Left forelimb (tissue), 1 donor: ENCODE measurements around the gene HOXD9.

Source experiments
- DNase-seq: peaks from one replicate; pipeline ENCODE4 v3.0.0-alpha.2; 2018; ENCODE audit warnings: low spot score

The HOXD9 gene

DNA sequence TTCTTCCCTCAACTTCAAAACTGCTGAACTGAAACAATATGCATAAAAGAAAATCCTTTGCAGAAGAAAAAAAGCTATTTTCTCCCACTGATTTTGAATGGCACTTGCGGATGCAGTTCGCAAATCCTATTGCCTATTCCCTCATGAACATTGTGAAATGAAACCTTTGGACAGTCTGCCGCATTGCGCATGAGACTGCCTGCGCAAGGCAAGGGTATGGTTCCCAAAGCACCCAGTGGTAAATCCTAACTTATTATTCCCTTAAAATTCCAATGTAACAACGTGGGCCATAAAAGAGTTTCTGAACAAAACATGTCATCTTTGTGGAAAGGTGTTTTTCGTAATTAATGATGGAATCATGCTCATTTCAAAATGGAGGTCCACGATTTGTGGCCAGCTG is 15.4 kb downstream of the HOXD9 start:
- no peak for DNase-seq

DNA sequence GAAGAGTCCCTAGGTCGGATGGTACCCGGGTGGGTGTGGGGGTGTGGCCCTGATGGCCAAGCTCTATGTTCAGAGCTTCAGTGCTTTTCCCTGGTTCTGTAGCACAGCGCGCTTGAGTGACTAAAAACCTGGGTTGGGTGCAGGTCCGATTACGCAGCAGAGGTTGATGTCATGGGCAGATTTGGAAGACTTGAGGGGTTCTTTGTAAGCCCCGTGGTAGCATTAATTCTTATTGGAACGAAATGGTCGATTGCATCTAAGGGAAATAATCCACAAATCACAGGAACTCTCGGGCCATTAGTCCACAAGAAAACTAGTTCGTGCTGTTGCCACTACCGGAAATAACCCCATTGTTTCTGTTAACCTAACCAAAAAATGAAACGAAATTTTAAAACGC is 16.0 kb downstream of the HOXD9 start:
- peak; percentile 63 for DNase-seq

DNA sequence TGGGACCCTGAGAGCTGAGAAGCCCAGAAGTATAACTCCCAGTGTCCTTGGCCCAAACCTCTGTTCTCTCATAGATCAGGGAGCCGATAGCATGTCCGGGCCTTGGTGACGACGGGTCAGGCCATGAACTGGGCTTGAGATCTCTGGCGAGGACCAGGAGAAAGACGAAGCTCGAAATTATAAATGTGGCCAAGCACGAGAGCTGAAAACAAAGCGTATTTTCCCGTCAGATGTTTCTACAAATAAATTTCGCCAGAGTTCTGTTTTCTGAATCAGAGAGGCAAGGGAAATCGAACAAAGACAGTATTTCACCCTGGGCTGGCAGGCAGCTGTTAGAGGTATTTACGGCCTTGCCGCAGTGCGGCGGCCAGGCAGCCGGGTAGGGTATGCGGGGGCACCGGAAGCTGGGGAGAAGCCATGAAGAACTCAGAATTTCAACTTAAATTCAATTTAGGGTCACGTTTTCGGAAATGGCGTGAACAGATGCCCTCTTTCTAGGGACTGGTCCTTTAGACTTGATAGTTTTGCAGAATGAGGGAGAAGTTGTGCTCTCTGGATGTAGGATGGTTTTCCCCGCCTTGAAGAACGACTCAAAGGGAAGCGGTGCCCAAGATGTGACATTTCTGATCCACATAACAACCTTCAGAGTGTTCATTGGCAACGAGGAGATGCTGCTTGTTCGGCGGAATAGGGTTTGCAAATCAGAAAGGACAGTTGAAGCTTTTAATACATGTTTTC is 16.6 kb downstream of the HOXD9 start:
- peak; percentile 70 for DNase-seq

DNA sequence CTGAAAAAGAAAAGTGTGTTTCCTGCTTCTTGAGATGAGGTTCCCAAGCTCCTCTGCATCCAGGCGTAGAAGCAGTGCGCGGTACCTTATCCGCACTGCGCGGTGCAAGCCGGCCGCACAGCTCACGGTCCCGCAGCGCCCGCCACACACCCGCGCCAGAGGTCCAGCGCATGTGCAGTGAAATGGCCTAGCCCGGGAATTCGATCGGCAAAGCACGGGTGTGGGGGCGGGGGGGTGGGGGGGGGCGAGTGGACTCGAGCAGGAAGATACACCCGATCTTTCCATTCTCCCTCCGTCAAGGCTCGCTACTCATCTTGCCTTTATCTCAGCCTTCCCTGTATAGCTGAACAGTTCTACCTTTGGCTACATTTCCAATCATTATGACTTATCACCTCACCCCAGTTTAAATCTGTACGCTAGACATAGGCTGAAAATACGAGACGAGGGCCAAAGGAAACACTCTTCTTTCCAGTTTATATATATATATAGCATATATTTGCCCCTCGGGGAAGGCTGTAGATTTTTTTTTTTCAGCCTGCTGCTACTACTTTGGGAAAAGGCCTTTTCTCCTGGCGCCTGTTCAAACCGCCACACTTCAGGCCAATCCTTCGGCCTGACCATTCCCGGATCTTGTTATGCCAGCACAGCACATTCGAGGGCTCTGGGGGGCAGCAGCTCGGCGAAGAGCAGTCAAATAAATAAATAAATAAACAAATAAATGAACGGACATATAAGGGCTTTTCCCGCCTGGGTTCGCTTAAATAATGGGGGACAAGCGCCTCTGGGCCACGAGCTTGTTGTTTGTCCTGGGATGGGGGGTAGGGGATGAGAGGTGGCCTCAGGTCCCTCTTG is 17.4 kb downstream of the HOXD9 start:
- peak; percentile 83 for DNase-seq

DNA sequence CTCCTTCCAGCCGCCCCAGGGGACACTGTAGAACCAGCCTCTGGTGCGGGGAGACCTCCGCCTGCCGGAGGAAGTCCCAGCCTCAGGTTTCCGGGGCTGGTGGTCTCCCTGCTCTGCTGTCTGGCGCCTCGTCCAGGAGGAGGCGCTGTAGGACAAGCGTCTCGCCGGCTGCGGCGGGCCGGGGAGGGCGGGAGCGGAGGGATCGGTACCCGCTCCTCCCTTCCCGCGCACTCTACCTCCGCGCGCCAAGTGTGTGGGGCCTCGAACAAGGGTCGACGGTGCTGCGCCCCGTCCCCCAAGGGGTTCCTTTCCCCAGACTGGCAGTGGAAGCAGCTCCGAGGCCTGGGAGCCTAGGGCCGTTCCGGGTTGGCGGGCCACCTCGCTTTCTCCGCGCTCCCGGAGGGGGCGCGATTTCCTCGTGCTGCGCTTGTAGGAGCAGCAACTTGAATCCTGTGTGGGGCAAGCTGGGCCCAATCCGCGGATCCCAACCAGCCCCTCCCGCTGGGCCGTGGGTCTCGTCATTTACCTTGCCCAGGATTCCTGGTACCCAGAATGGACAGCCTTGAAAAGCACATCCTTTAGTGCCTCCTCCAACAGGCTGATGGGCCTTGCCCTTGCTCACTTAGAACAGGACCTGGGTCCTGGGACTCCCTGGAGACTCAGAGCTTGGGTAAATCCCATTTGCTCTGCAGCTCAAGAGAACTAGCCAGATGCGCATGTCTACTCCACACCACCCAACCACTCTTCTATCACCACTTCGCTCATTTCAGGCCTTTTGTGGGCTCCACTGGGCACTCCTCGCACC is 18.2 kb downstream of the HOXD9 start:
- peak; percentile 92 for DNase-seq

DNA sequence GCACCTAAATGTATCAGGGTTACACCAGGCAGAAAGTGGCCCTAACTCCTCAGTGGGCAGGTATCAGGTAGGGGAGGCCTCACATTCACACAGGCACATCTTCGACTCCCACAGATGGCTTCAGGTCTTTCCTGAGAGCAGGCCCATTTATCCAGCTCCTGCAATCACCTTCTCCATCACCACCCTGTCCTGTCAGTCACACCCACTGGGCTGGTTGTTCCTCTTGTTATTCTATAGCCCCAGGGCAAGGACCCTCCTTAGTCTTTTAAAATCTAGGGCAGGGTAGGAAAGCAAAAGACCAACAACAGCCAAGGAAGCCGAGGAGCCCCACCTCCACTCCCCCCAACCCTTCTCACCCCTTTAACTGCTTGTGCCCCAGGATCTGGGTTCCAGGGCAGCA is 19.8 kb downstream of the HOXD9 start:
- DNase-seq, result no peak

DNA sequence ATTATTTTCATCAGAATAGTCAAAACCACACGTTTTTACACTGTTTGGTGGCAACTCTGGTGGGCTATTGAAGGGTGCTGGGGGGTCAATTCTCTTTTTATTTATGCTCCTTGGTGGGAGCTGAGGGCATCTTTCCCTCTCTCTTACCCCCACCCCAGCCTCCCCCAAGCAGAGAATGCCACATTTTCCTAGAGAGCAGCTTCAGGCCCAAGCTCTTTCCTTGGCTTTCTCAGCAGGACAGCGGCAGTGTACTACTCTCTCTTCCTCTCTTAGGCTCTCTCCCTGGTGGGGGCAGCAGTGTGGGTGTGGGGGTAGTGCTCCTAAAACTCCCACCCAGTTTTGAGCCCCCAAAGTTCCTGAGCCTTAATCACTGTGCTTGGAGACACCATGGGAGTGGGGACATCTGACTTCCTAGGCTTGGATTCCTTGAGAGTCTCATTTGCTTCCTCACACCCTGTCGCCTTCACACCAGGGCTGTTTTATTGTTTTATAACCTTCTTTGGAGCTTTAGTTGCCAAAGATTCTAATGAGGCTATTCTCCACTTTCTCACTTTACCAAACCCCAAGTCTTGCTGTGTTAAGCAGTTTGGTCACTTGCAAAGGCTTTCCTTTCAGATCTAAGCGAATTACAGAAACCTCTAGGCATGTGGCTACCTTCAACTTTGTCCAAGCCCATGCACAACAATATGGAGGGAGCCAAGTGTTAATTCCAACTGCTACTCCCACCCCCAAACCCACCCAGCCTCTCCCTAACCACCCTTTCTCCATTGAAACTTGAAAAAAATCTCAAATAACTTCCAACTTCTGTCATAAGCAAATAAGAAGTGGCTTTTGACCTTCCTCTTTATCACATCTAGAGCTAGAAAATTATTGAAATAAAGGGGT is 22.8 kb downstream of the HOXD9 start:
- no peak for DNase-seq

DNA sequence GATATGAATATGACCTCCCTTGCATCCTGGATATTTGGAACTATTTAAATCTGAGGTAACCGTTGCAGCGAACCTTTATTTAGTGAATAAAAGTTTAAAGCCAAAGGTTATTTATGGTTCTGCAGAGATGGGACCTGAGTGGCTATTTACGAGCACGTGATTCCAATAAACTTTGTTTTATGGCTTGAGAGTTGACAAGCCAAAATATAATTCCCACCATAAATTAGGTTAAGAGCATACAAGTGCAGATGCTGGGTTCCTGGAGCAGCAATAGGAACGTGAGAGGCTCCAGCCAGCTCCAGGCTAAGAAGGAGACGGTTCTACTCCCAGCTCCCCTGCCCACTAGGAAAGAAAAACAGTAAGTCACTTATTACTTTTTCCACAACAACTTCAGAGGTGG is 23.6 kb downstream of the HOXD9 start:
- DNase-seq, result no peak

DNA sequence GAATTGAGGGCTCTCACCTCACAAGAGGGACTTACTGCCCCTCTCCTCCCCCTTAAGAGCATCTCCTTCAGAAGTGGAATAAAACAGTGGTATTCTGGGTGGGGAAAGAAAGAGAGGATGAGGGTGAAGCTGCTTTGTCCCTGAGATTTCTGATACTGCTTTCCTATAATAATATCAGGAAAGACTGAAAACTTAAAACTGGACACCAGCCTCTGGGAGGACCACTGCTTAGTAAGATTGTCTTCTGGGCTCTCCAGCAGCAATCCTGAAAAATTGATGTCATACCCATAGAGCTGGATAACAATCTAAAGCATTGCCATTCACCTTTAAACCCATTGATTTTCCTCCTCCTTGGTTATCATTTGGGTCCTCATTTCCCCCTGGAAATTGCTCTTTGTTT is 24.1 kb downstream of the HOXD9 start:
- DNase-seq, result no peak

DNA sequence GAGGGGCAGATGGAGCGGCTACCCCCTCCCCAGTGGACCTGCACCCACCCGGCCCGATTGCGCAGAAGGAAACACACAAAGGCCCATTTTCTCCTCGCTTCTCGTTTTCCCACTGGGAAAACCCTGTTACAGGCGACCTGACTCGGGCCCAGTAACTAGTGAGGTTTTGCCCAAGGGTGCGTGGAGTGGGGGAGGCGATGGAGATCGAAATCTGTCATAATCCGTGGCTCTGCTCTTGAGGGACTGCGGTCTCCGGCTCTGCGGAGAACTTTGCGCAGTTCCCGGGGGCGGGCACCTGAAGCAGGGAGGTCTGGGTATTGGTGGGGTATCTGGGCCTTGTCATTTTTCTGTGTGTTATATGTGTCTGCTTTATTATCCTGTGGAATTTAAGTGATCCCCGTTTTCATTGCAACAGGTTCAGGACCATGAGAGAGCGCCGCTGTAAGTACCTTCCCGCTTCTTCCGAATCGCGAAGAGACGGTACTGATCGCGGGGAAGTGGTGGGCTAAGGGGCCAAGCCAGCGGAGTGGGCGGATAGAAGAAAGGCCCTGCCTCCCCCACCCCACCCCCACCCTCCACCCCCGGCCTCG is 24.8 kb downstream of the HOXD9 start:
- no peak for DNase-seq

DNA sequence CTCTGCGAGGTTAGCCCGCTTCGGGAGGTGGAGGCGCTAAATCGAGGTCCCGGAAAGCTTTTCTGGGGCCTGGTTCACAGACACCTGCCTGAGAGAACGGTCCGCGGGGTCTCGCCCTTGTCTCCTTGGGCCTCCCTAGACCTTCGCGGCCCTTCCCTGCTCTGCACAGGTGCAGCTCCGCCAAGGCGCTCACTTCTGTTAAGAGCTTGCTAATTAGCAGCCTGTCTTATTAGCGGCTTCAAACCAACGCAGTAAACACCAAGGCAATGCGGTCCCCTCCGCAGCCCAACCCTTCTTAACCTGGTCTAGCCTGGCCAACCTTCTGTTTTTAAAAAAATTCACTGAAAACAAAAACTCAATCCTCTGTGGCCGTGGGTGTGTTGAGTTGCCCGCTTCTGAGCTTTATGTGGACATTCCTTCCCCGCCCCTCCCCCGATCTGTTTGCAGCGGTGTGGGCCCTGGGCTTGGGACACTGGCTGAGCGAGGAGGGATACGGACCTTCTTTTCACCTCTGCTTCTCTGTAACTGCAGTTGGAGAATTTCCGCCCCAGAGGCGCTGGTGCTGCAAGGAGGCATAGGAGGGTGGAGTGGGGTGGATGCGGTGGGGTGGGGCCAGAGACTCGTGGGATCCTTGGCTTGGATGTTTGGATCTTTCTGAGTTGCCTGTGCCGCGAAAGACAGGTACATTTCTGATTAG is 25.4 kb downstream of the HOXD9 start:
- DNase-seq, result no peak

DNA sequence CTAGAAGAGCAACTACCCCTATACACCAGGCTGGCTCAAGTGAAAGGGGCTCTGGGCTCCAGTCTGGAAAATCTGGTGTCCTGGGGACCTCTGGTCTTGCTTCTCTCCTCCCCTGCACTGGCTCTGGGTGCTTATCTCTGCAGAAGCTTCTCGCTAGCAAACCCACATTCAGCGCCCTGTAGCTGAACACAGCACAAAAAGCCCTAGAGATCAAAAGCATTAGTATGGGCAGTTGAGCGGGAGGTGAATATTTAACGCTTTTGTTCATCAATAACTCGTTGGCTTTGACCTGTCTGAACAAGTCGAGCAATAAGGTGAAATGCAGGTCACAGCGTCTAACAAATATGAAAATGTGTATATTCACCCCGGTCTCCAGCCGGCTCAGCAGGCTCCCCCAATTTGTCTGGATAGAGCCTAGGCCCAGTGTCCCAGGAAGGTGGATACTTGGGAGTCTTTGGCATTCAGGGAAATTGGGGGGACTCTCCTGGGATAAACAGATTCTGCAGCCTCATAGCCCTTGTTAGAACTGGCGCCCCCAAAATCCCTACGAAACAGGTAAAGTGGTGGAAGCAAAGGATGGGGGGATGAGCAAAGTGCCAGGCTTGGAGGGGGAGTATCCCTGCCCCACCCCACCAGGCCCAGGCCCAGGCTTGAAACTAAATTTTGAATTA is 26.4 kb downstream of the HOXD9 start:
- no peak for DNase-seq

DNA sequence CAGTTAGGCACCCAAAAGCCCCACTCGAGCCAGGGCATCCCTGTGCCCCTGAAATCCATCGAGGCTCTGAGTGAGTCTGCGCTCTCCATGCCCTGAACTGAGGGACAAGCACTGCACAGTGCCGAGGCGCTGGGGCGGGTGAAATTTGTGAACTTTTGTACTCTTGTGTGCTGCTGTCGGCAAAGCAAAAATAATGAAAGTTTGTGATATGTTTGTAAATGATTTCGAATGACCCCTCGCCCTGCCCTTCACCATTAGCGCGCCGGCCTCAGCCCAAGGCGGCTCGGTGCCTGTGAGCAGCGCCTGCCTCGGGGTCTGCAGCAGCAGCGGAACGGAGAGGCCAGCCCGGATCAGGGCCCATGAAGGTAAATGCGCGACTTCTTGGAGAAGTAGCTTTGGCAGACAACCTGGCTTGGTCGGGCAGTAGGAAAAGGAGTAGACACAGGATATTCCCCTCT is 27.0 kb downstream of the HOXD9 start:
- no peak for DNase-seq

DNA sequence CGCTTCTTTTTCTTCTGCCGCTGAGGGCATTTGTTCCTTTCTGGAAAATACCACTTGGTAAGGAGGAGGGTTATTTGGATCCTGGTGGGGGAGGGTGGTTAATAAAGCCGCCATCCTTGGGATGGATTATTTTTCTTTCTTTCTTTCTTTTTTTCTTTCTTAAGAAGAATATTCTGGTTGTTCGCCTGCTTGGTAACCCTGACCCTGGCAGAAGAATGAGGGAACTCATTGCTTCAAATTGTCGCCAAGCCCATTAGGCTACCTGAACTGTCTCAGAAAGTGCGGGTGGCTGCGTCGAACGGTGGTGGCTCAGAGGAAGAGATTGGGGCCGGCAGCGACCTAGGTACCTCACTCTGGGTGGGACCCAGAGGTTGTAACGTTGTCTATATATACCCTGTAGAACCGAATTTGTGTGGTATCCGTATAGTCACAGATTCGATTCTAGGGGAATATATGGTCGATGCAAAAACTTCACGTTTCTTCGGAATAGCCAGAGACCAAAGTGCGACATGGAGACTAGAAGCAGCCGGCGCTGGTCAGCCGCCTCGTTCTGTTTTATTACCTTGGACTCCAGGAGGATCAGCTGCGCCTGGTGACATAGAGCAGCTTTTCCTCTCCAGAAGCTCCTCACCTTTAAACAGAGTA is 27.5 kb downstream of the HOXD9 start:
- DNase-seq, result no peak

DNA sequence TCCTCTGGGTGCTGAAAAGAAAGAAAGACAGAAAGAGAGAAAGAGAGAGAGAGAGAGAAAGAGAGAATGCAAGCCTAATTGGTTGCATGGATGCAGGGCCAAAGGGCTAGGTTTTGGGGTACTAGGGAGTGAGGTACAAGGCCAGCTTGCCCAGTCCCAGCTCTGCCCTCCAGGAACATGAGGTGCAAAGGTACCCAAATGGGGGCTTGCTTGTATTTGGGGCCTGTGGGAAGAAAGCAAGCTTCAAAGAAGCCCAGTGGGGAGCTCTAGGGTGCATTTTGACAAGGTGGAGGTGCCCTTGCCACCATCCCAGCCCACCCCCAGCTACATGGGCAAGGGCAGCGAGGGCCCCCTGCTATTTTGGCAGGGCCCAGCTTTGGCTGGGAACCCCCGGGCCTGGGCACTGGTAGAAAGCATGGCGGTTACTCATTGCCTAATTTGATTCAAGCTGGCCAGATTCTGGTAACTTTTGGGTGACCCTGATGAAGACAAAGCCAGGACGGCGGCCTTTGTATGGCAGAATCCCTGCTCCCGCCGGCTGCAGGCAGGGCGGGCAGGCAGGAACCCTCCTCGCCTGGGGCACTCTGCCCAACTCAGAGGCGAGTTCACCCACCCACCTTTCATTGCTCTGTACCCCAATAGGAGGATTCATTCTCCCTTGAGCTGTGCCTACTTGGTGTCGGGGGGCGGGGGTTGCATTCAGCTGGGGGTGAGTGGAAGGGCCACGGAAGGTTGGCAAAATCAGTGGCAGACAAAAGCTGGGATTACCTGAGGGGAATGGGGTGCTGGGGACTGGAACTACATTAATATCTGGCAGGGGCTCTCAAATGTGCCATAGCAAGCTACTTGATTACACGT is 28.3 kb downstream of the HOXD9 start:
- DNase-seq, result no peak

DNA sequence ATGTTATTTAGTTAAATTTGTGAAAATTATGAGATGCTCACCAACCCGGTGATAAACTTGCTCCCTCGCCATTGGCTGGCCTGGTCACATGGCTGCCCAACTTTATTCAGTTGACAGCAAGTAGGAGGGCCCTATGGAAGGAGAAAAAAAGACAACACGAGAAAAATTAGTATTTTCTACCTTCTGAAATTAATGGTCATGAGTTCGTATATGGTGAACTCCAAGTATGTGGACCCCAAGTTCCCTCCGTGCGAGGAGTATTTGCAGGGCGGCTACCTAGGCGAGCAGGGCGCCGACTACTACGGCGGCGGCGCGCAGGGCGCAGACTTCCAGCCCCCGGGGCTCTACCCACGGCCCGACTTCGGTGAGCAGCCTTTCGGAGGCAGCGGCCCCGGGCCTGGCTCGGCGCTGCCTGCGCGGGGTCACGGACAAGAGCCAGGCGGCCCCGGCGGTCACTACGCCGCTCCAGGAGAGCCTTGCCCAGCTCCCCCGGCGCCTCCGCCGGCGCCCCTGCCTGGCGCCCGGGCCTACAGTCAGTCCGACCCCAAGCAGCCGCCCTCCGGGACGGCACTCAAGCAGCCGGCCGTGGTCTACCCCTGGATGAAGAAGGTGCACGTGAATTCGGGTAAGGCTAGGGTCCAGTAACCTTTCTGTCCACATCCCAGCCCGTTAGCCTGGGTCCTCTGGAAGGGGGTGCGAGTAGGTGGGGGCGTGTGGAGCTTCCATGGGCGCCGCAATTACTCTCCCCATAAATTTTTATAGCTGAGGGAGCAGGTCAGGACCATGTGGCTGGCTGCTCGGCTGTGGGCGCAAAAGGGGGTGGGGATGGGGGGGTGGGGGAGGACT is 29.1 kb downstream of the HOXD9 start, which contains the start of gene HOXD4:
HOXD4 (plus strand) TSS at position 109 of the 846 bp plus-strand sequence; CDS start at position 193, 84 bp downstream.
- DNase-seq, result no peak
